HG03064 (cell line): ENCODE data around the gene DYRK1A.
A peak's percentile ranks its signal among the peaks of the same experiment; 100 is the strongest.
"Not testable (repeated sequence)": the region's sequence is repeated elsewhere in the genome, so short reads cannot be mapped to it uniquely, and the experiment has no call there.

Experiments used
- ATAC-seq: cut with Tn5 transposase; IDR thresholded peaks from one replicate; pipeline ENCODE4 v1.9.1; 2021; ENCODE audit warnings: low read depth; ENCODE audit not compliant: unreplicated experiment

Gene DYRK1A

DNA sequence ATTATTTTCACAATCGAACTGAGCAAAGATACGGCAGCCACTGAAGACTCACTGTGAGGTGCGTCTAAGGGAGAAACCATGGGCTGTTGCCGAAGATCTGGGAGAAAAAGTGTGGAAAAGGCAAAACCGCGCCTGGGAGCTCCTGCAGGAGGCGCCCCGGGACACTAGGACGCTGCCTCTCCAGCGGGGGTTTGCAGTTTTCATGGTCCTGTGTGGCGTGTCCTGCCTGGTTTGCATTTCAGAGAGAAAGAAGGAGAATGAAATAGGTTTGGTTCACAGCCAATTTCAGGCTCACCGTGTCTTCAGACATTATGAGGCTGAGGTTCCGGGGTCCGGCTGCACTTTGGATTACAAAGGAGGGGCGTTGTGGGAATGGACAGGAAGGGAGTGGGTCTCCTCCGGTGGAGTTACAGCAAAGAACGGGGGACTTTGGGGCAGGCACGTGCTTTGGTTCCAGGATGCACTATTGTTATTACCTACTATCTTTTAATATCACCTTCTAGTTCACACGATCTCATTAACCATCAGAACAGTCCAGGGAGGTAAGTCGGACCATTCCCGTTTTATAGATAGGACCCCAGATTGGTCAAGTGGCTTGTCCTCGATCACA, 179.8 kb downstream of the DYRK1A start:
- no peak for ATAC-seq

- no peak for ATAC-seq
These were observed 180.5 kb downstream of the DYRK1A start for GRCh38 chr21:37546949-37547614.

GRCh38 chr21:37547615-37548200, 181.1 kb downstream of the DYRK1A start:
- ATAC-seq: no peak

DNA sequence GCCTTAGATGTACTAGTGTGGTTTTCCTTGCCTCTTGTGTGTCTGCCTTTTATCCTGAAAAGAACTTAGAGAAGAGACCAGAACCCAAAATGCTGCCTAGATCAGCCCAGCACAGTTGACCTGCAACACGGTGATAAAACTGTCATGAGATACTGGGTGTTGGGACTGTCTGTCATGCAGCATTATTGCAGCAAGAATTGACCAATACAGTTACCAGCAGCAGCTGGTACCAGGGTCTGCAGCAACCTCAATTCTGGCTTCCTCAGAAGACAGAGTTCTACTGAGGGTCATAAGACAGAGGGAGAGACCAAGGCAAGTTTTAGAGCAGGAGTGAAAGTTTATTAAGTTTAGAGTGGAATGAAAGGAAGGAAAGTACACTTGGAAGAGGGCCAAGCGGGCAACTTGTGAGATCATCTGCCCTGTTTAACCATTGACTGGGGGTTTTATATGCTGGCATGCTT, 182.0 kb downstream of the DYRK1A start:
- no peak for ATAC-seq

GRCh38 chr21:37549730-37550129, 183.2 kb downstream of the DYRK1A start:
- ATAC-seq: not testable (repeated sequence)

GRCh38 chr21:37550157-37550556, 183.6 kb downstream of the DYRK1A start:
- no peak for ATAC-seq

DNA sequence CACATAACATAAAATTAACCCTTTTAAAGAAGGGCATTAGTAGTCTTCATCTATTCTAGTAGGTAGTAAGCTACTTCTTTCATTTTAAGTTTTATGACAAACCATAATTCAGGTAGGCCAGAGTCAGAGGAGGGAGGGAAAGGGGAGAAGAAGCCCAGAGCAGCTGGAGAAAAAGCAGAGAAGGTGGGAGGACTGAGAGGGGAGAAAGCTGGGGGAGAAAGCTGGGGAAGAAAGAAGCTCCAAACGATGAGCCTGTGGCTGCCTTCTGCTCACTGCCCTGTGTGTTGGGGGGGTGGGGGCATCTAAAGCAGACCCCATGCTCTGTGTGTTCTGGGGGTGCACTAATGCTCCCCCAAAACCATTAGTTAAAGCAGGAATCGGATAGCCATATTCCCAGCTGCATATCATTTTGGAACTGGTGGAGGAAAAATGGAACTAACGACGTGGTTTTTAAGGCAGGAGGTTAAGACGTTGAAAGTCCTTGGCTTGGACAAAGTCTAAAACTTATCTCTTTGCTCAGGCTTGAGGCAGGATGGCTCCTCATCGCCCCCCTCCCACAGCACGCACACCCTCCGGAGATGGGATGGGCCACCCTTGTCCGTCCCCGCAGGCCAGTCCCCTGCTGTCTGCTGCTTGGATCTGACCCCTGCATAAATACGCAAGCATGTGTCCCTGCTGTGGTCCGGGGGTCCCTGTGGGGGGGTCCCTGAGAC, 184.2 kb downstream of the DYRK1A start:
- no peak for ATAC-seq

DNA sequence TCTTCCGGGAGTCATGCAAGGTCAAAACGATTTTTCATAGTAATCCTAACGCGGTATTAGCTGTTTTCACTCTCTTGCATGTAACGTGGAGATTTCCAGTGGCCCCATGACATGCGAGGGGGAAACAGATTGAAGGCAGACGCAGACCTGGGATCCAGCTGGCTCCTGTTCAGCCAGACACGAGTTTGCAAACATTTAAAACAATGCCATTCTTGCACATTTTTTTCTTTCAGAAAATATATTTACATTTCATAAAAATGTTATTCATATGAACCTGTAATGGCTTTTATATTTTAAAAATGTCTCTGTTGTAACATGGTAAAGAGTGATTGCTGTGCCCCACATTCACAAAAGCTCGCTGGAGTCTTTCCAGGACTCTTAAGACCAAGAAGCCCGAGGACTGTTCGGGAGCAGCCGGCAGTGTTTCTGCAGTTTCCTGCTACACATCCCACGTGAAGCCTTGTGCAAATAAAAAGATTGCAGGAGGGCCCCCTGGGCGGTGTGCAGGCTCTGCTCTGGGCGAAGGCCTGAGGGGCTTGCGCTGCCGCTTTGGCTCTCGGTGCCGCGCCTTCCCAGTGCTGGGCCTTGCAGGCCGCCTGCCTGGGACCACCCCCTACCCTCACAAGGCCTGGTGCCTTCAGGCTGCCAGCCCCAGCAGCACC, 184.9 kb downstream of the DYRK1A start:
- no peak for ATAC-seq

- ATAC-seq: no peak
These were observed 185.4 kb downstream of the DYRK1A start for GRCh38 chr21:37551993-37552355.

DNA sequence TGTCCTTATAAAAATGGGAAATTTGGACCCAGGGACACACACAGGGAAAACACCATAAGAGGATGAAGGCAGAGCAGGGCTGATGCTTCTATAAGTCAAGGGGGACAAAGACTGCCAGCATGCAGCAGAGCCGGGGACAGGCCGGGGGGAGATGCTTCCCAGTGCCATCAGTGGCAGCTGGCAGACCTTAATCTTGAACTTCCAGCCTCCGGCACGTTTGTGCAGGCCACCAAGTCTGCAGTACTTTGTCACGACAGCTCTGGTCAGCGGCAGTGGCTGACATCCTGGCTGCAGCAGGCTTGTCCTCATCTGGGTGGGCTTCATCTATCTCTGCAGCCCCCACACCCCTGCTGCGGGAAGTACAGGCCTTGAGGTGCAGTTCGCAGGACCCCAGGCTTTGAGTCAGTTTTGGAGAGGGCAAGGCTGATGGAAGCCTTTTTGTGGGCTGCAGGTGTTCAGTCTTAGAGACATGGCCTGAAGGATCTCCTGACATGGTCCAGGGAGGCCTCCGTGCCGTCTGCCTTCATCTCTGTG, 186.0 kb downstream of the DYRK1A start:
- no peak for ATAC-seq

DNA sequence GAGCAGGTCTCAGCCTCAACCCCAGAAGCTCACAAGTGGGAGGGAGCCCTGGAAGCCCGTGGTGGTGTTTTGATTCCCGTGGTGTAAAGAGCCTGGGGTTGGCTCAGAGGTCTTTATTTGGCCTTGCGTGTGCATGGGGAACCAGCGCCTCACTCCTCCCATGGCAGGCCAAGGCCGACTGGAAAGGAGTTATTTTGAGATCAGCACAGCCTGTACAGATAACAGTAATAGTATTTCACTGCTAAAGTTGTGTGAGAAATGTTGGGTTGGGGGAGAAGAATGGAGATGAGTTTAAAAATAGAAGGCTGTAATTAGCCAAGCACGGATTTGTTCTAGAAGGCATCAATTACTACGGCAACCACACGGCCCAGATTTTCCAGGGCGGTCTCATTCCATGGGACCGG, 186.5 kb downstream of the DYRK1A start:
- ATAC-seq: no peak

- ATAC-seq: no peak
These were observed 188.2 kb downstream of the DYRK1A start for GRCh38 chr21:37554661-37555379.

DNA sequence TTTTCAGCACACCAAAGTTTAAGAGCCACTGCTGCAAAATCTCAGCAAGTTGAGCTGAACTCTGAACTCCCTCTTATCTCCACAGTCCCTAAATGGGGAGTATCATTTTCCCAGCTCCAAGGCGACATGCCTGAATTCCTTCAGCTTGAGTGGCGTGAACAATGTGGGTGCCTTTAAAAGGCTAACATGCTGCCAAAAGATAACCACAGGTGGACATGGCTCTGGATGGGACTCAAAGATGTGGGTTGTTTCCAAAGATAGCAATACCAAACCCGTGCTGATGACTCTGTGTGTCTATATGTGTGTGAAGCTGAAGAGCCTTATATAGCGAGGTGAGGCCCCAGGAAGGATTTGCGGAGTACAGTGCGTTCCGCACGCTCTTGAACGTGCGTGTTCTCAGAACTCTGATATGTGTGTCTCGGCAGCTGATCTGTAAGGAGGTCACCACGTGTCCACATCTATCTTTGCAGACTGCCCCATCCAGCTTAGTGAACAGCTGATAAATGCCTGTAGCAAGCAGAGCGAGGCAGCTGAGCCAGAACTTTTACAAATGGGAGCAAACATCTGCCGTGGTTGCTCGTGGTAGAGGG, 189.2 kb downstream of the DYRK1A start:
- no peak for ATAC-seq

DNA sequence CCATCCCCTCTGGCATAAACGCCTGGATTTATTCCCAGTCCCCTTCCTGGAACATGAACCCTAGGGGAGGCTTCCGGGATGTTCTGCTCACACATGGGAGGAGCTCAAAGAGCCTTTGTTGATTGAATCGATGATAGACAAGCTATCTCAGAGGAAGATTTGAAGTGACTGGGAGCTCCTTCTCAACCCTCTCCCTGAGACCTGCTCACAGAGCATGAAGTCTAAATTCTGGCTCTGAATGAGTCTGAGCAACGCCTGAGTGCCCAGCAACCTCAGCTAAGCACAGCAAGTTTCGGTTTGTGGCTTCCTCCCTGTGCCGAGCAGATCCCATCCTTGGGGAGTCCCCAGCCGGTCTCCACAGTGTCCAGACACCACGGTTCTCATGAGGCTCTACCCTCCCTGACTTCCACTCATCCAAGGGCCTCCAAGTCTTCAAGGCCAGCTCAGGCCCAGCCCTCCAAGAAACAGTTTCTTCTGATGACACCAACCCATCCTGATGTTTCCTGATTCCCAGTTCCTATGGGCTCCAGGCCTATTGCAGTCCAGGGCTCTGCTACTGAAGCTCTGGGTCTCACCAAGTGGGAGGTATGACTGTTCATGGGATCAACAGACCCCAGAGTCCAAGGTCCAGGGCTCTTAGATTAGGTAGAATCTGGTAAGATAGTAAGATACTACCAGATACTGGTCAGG, 190.8 kb downstream of the DYRK1A start:
- ATAC-seq: peak; percentile 92

GRCh38 chr21:37558676-37559211, 192.2 kb downstream of the DYRK1A start:
- no peak for ATAC-seq

DNA sequence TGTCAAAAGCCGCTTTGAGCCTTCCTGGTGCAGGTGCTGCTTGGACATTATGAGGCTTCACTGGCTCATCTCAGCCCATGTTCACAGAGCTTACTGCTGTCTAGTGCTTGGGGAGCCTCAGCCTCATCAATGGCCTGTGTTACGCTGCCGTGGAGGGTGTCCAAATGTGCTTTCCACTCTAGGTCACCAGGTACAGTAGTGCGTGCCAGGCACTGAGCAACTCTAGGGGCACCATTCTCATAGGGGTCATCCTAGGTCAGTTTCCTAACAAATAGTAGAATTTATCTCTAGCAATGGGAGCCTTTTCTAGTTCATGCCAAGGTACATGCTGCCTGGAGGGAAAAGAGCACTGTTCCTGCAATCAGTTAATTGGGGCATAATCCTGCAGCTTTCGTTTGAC, 193.8 kb downstream of the DYRK1A start:
- ATAC-seq: no peak

- no peak for ATAC-seq
These were observed 194.9 kb downstream of the DYRK1A start for GRCh38 chr21:37561506-37561905.

GRCh38 chr21:37561941-37562919, 195.7 kb downstream of the DYRK1A start:
- ATAC-seq: no peak
